Mammary epithelial cell (primary cell): Measurements from ENCODE around the gene GCFC2.

Experiments
- EZH2 ChIP-seq: IDR thresholded peaks from 2 replicates; pipeline ENCODE4 v1.6.1; 2012; ENCODE audit warnings: low read length, inconsistent platforms, borderline replicate concordance
- TF ChIP-seq, protein P1 (sequence below), 2 donors: IDR thresholded peaks in 1 of 2; conservative IDR thresholded peaks in 1 of 2; 2 replicates each; pipeline ENCODE4 v1.5.1; 2011 to 2012; ENCODE audit warnings: inconsistent platforms in 2 of 2, low read length in 2 of 2, mild to moderate bottlenecking in 2 of 2, control low read depth in 1 of 2, low read depth in 1 of 2; ENCODE audit not compliant: insufficient read depth in 1 of 2; ENCODE audit errors: extremely low read depth in 1 of 2

DNA sequence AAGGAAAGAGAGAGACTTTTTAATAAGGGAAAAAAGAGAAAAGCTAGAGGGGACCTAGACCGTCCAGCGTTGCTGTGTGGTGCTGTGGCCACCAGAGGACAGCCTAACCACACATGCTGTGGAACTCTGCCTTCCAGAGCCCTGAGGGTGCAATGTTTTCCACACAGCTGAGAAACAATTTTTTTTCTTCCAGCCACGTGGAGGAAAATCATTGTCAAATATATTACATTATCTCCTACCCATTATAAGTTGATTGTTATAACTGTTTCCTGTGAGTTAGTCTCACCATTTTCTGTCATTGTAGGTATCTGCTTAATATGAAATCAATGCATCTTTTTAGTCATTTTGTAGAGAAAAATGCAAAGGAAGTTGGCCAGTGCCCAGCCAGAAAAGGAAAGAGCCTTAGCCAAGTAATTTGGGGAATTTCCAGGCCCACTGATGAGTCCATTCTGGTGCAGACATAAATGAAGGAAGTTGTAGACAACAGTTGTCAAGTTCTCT is 70.0 kb downstream of the GCFC2 start:
- TF ChIP-seq, protein P1, sequence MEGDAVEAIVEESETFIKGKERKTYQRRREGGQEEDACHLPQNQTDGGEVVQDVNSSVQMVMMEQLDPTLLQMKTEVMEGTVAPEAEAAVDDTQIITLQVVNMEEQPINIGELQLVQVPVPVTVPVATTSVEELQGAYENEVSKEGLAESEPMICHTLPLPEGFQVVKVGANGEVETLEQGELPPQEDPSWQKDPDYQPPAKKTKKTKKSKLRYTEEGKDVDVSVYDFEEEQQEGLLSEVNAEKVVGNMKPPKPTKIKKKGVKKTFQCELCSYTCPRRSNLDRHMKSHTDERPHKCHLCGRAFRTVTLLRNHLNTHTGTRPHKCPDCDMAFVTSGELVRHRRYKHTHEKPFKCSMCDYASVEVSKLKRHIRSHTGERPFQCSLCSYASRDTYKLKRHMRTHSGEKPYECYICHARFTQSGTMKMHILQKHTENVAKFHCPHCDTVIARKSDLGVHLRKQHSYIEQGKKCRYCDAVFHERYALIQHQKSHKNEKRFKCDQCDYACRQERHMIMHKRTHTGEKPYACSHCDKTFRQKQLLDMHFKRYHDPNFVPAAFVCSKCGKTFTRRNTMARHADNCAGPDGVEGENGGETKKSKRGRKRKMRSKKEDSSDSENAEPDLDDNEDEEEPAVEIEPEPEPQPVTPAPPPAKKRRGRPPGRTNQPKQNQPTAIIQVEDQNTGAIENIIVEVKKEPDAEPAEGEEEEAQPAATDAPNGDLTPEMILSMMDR (conservative IDR thresholded peaks at IDR 0.05 in 1 of 2, IDR thresholded peaks at IDR 0.05 in 1 of 2; ENCODE audit: extremely low read depth in 1 of 2, insufficient read depth in 1 of 2, low read depth in 1 of 2, low read length in 2 of 2): peak; percentile 100
- no peak for TF ChIP-seq EZH2
